GM13977 (cell line): Measurements from ENCODE around the gene ENPP3.

ENCODE experiments used
- DNase-seq: peaks from one replicate; pipeline ENCODE4 v3.0.0; 2012; ENCODE audit warnings: low spot score
- in situ Hi-C: fragments of 300-500 bp; cut with MboI; formaldehyde crosslinking; loops from one replicate; pipeline ENCODE4 v1.12.0; 2022; ENCODE audit warnings: low sequenced_read_pairs, low pct_unique_long_range_greater_than_20kb, mixed read lengths, inconsistent platforms; ENCODE audit not compliant: unreplicated experiment
- TF ChIP-seq, protein P1 (sequence below): IDR thresholded peaks from 2 replicates; pipeline ENCODE4 v1.5.1; 2012; ENCODE audit warnings: mild to moderate bottlenecking, control low read depth; ENCODE audit not compliant: insufficient read depth; ENCODE audit errors: extremely low read depth, missing control alignments

ENPP3 gene

DNA sequence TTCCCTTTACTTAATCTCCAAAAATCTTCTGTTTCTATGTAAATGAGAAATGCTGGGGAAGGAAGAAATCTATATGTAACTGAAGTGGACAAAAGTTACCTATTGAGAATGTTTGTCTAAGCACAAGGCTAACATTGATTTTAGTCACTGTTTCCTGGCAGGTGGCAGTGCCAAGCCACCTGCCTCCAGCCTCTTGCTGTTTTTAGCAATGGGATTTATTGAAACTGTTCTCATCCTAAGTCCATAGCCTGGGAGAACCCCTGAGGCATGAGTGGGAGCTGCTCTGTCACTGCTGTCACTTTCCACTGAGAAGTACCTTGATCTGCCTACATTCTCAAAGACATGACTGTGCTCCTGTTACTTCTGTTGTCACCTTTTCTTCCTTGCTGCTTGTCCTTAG lies 14.7 kb downstream of the ENPP3 start:
- in situ Hi-C loops: no loop called here
- DNase-seq: no peak
- TF ChIP-seq, protein P1, sequence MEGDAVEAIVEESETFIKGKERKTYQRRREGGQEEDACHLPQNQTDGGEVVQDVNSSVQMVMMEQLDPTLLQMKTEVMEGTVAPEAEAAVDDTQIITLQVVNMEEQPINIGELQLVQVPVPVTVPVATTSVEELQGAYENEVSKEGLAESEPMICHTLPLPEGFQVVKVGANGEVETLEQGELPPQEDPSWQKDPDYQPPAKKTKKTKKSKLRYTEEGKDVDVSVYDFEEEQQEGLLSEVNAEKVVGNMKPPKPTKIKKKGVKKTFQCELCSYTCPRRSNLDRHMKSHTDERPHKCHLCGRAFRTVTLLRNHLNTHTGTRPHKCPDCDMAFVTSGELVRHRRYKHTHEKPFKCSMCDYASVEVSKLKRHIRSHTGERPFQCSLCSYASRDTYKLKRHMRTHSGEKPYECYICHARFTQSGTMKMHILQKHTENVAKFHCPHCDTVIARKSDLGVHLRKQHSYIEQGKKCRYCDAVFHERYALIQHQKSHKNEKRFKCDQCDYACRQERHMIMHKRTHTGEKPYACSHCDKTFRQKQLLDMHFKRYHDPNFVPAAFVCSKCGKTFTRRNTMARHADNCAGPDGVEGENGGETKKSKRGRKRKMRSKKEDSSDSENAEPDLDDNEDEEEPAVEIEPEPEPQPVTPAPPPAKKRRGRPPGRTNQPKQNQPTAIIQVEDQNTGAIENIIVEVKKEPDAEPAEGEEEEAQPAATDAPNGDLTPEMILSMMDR: no peak

DNA sequence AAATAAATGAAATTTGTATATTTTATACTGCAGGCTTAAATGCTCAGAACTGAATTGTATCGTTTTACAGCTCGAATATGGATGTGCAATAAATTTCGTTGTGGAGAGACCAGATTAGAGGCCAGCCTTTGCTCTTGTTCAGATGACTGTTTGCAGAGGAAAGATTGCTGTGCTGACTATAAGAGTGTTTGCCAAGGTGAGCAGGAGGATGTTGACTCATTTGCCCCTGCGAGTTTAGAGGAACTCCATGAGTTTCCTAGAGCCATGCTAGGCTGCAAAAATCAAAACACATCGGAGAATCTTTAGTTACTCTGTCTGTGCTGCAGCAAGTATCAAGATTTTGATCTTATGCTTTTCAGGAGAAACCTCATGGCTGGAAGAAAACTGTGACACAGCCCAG lies 15.4 kb downstream of the ENPP3 start:
- TF ChIP-seq, protein P1: no peak
- DNase-seq: no peak
- in situ Hi-C loops: no loop called here

DNA sequence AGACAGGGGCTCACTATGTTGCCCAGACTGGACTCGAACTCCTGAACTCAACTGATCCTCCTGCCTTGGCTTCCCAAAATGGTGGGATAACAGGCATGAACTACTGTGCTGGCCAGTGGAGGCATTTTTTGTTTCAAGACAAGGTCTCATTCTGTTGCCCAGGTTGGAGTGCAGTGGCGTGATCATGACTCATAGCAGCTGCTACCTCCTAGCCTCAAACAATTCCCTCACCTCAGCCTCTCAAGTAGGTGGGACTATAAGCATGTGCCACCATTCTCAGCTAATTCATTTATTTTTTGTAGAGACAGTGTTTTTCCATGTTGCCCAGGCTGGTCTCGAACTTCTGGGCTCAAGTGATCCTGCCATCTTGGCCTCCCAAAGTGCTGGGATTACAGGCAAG lies 17.2 kb downstream of the ENPP3 start:
- TF ChIP-seq, protein P1: no peak
- DNase-seq: no peak
- in situ Hi-C loops: no loop called here

DNA sequence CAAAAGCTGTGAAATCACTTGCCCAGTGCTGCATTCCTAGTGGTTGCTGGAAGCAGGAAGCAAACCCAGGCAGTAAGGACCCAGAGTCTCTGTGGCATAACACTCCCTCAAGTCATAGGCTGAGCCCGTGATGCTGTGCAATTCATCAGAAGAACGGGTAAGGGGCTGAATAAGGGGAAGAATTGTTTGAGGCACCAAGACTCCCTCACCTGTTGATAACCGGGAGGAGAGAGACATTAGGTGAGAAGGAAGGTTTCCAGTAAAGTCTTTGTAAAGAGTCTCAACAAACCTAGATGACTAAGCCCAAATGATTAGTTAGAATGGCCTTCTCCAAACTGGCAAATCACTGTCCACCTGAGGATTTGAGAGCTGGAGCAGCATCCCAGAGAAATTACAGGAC lies 18.3 kb downstream of the ENPP3 start:
- no peak for DNase-seq
- TF ChIP-seq, protein P1: no peak
- in situ Hi-C loops: no loop called here

DNA sequence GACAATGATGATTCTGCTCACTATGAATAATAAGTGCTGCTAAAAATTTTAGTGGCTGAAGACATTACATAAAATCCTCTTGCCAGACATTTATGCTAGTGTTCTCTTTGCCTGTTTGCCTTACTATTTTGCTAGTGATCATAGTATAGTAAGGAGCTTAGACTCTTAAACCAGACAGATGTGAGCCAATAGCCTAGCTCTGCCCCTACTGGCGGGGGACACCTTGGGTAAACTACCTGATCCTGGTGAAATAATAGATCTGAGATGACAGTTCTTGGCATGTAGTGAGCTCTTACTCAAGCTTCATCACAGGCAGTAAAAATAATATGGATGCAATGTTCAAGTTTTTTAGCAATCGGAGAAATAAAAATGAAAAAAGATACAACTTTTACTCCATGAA lies 18.8 kb downstream of the ENPP3 start:
- DNase-seq: no peak
- TF ChIP-seq, protein P1: no peak
- in situ Hi-C loops: no loop called here

DNA sequence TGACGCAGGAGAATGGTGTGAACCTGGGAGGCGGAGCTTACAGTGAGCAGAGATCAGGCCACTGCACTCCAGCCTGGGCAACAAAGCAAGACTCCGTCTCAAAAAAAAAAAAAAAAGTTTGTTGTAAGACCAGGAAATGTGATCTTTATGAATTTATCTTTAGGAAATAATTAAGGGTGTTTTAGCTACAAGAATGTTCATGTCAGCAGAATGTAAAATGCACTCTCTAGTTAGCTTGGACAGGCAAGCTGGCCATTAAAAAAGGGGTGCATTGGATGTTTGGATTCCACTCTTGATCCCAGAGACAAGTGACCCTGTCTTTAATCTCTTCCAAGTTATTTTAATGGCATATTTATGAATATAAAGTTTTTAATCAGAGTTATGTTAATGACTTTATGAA lies 19.6 kb downstream of the ENPP3 start:
- no peak for DNase-seq
- TF ChIP-seq, protein P1: no peak
- in situ Hi-C loops: no loop called here

DNA sequence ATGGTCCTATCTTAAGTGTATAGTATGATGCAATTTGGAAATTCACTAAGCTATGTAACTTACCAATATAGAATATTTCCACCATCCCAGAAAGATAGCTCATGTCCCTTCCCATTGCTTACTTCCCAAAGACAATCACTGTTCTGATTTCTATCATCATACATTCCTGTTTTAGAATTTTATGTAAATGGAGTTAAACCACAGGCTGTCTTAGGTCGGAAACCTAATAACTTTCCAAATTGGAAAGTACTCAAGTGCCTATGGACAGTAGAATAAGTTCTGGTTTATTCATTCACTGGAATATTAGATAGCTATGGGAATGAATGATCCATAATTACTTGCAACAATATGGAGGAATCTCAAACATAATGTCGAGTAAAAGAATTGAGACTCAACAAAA lies 20.1 kb downstream of the ENPP3 start:
- in situ Hi-C loops: no loop called here
- no peak for DNase-seq
- TF ChIP-seq, protein P1: no peak
